Activated T-cell treated with anti-CD3 and anti-CD28 coated beads, Interleukin-2, amount 50 U/mL, for 24 hours (primary cell): ENCODE data around the gene SGMS1.

ENCODE experiments used
- DNase-seq: peaks from one replicate; pipeline ENCODE4 v3.0.0-alpha.2; 2020
- H3K27ac Mint-ChIP-seq: 2 replicates; pipeline ENCODE4 v1.8.0; 2020; ENCODE audit warnings: mild to moderate bottlenecking, mixed read lengths
- H3K27me3 Mint-ChIP-seq: 2 replicates; pipeline ENCODE4 v1.8.0; 2020; ENCODE audit warnings: mixed read lengths
- H3K36me3 Mint-ChIP-seq: 2 replicates; pipeline ENCODE4 v1.8.0; 2020; ENCODE audit warnings: low read depth, mixed read lengths
- H3K4me1 Mint-ChIP-seq: 2 replicates; pipeline ENCODE4 v1.8.0; 2020; ENCODE audit warnings: low read depth, mixed read lengths
- H3K4me3 Mint-ChIP-seq: 2 replicates; pipeline ENCODE4 v1.8.0; 2020; ENCODE audit warnings: mild to moderate bottlenecking, moderate library complexity, mixed read lengths
- H3K9me3 Mint-ChIP-seq: 2 replicates; pipeline ENCODE4 v1.8.0; 2020; ENCODE audit warnings: mixed read lengths

Gene SGMS1

GRCh38 chr10:50417886-50418830 lies 205.6 kb downstream of the SGMS1 start:
- Mint-ChIP-seq H3K27me3 (no peaks in the 10 kb centered on the region), H3K4me1 (peaks cover 50% of the 10 kb centered on the region), H3K36me3 (peaks cover 2% of the 10 kb centered on the region), H3K9me3 (no peaks in the 10 kb centered on the region), H3K27ac (peak overlapping the region; percentile 70), H3K4me3 (peak overlapping the region; percentile 84)
- DNase-seq = peak; percentile 69

DNA sequence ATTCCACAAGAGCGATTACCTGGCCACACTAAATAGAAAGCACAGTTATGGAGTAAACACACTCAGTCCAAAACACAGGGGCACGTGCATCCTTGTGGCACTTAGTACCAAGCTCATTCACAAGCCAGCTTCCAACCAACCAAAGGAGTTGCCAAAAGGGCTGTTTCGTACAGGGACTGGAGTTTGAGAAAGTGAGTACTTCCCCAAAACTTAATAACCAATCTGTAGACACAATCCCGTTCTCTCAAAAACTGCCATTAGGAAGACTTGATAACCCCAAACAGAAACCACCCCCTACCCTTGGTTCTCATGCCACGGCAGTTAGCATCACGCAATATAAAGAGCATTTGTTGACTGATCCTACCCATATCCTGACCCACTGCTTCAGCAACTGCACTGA lies 206.3 kb downstream of the SGMS1 start:
- Mint-ChIP-seq H3K4me1 (peaks cover 50% of the 10 kb centered on the region), H3K27me3 (no peaks in the 10 kb centered on the region), H3K36me3 (peaks cover 2% of the 10 kb centered on the region), H3K27ac (peak overlapping the region; percentile 34), H3K9me3 (no peaks in the 10 kb centered on the region), H3K4me3 (peak overlapping the region; percentile 84)
- DNase-seq = no peak

GRCh38 chr10:50416881-50417280 lies 206.9 kb downstream of the SGMS1 start:
- H3K4me3 Mint-ChIP-seq = peak overlapping the region; percentile 15
- no peak for DNase-seq
- H3K4me1 Mint-ChIP-seq = peaks cover 51% of the 10 kb centered on the region
- peaks cover 2% of the 10 kb centered on the region for H3K36me3 Mint-ChIP-seq
- no peak overlapping the region for H3K27ac Mint-ChIP-seq
- H3K9me3 Mint-ChIP-seq = no peaks in the 10 kb centered on the region
- no peaks in the 10 kb centered on the region for H3K27me3 Mint-ChIP-seq

DNA sequence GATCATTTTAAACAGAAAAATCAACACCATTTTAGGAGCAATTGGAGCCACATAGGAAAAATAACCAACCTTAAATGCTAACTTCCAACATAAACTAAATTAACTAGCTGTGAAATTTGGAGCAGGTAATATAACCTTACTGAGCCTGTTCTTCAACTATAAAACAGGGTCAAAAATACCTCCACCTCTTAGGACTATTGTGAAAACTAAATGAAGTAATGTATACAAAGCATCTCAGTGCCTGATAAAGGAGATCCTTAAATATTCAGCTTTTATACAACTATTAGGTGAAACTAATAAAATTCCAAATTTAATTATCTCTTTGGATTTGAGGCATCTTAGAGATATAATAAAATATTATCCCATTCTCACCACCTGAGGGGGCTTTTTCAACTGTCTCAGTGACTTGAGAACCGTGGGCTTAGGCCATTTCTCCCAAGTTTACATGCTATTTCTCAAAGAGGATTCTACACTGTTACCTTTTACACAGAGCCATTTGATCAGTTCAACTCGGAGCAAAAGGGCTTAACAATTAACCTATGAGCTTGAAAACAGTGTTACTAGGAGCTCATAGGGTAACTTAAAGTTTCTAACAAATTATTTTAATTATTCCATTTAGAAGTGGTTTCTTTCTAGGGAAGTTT lies 207.5 kb downstream of the SGMS1 start:
- Mint-ChIP-seq H3K27ac (no peak overlapping the region), H3K36me3 (peaks cover 2% of the 10 kb centered on the region), H3K4me1 (peaks cover 49% of the 10 kb centered on the region), H3K4me3 (no peak overlapping the region), H3K27me3 (no peaks in the 10 kb centered on the region), H3K9me3 (no peaks in the 10 kb centered on the region)
- no peak for DNase-seq

- no peak overlapping the region for H3K4me3 Mint-ChIP-seq
- H3K27ac Mint-ChIP-seq = no peak overlapping the region
- no peaks in the 10 kb centered on the region for H3K27me3 Mint-ChIP-seq
- no peak for DNase-seq
- H3K9me3 Mint-ChIP-seq = no peaks in the 10 kb centered on the region
- H3K4me1 Mint-ChIP-seq = peaks cover 48% of the 10 kb centered on the region
- H3K36me3 Mint-ChIP-seq = peaks cover 7% of the 10 kb centered on the region
These were observed 208.5 kb downstream of the SGMS1 start for GRCh38 chr10:50415292-50415691.

DNA sequence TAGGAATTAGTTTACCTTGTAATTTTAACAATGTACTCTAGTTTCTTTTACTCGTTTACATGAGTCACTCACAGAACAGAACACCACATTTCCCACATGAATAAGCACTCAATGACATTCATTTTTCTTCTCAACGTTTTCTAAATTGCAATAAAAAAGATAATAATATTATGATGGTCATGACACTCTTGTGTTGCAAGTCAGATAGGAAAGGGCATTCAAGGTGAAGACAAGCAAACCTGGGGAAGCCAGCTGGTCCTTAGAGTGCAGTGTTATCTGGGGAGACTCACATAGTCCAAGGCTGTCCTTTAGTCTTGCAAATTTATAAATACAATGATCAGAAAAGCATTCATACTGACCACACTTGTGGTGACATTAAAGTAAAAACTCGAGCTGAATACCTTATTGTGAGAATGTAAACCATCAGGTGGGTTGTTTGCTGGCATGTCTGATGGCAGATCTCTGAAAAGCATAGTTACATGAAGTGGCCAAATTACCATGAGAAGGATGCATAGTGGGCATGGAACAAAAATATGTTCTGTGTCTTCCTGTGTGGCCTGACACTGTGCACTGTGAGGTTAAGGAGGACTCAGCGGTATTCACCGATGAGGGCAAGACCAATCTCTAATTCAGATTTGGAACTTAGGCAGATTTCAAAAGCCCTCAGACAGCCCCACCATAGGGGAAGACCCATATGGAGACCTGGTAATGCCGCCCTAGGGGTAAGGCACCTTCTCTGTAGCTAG lies 213.5 kb downstream of the SGMS1 start:
- Mint-ChIP-seq H3K4me1 (peaks cover 41% of the 10 kb centered on the region), H3K4me3 (no peak overlapping the region), H3K27me3 (no peaks in the 10 kb centered on the region), H3K9me3 (no peaks in the 10 kb centered on the region), H3K36me3 (peaks cover 20% of the 10 kb centered on the region), H3K27ac (peak overlapping the region; percentile 12)
- no peak for DNase-seq

DNA sequence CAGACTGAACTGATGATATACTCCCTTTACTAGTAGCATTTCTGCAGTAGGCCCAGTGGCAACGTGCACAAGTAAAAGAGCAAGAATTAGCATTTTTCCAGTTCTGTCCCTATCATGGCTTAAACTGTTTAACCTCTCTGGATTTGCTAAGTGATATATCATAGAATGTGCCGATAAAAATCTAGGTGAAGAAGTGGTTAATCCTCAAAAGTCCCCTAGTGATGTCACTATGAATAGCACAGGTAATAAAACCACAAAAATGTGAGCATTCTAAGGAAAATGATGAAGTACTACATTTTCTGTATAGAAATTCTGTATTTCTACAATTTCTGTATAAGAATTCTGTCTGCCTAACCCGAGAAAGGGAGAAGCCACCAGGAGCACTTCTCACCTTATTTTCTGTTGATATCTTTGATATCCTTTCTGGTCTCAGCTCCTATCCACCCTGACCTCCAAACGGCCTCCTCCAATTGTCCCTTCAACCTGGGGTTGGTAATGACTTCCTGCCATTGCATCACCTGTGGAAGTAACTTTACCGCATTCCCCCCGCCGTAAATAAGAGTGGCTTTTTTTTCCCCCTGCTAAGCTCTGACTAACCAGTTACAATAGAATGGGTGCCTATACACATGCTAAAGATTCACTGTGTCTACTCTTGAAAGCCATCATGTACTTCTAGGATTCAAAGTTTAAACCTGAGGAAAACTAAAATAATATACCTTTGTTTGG lies 216.5 kb downstream of the SGMS1 start:
- Mint-ChIP-seq H3K27me3 (no peaks in the 10 kb centered on the region), H3K4me1 (peaks cover 38% of the 10 kb centered on the region), H3K36me3 (peaks cover 21% of the 10 kb centered on the region), H3K4me3 (no peak overlapping the region), H3K9me3 (no peaks in the 10 kb centered on the region), H3K27ac (no peak overlapping the region)
- no peak for DNase-seq

GRCh38 chr10:50406457-50407070 lies 217.2 kb downstream of the SGMS1 start:
- peaks cover 35% of the 10 kb centered on the region for H3K4me1 Mint-ChIP-seq

GRCh38 chr10:50405723-50406122 lies 218.0 kb downstream of the SGMS1 start:
- peaks cover 21% of the 10 kb centered on the region for H3K36me3 Mint-ChIP-seq
- no peak overlapping the region for H3K27ac Mint-ChIP-seq
- H3K9me3 Mint-ChIP-seq = no peaks in the 10 kb centered on the region
- DNase-seq = no peak
- no peaks in the 10 kb centered on the region for H3K27me3 Mint-ChIP-seq
- no peak overlapping the region for H3K4me3 Mint-ChIP-seq
- H3K4me1 Mint-ChIP-seq = peaks cover 36% of the 10 kb centered on the region

More at GRCh38 chr10:50406457-50407070, 217.2 kb downstream of the SGMS1 start:
- H3K27me3 Mint-ChIP-seq = no peaks in the 10 kb centered on the region
- no peak for DNase-seq
- peaks cover 21% of the 10 kb centered on the region for H3K36me3 Mint-ChIP-seq
- no peak overlapping the region for H3K4me3 Mint-ChIP-seq
- no peaks in the 10 kb centered on the region for H3K9me3 Mint-ChIP-seq
- H3K27ac Mint-ChIP-seq = no peak overlapping the region

- Mint-ChIP-seq H3K9me3 (no peaks in the 10 kb centered on the region), H3K4me3 (no peak overlapping the region), H3K36me3 (peaks cover 17% of the 10 kb centered on the region), H3K27ac (no peak overlapping the region), H3K27me3 (no peaks in the 10 kb centered on the region), H3K4me1 (peaks cover 26% of the 10 kb centered on the region)
- DNase-seq = no peak
These were observed 219.6 kb downstream of the SGMS1 start for GRCh38 chr10:50404021-50404773.

DNA sequence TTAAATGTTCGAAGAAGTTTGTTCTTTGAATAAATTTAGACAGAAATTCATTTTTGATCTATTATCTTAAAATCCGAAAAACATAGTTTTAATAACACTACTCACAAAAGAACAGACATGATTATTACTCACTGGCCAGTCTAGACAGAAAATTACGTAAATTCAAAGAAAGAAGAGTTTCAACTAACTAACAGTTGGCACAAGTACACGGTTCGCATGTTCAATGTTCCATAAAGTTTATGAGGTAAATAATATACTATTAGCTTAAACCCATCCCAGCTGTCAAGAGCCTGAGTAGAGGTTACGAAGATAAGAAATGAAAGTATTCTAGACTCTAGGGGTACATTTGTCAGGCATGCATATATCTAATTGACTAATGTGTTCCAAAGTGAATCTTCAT lies 220.7 kb downstream of the SGMS1 start:
- Mint-ChIP-seq H3K36me3 (peaks cover 17% of the 10 kb centered on the region), H3K4me3 (no peak overlapping the region), H3K27ac (no peak overlapping the region), H3K27me3 (no peaks in the 10 kb centered on the region), H3K9me3 (no peaks in the 10 kb centered on the region), H3K4me1 (peaks cover 33% of the 10 kb centered on the region)
- DNase-seq = no peak

DNA sequence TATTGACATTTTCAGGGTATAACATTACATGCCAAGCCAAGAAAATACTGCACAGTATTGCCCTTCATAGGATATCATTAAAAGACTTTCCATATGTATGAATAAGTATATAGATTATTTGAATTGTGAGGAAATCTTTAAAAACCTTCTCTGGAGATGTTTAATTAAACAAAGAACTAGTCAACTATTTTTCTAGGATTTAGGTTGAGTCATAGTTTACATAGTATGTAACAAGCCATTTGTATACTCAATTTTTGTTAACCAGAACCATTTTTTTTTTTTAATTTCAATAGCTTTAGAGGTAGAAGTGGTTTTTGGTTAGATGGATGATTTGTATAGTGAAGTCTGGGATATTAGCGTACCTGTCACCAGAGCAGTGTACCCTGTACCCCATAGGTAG lies 221.3 kb downstream of the SGMS1 start:
- Mint-ChIP-seq H3K27ac (no peak overlapping the region), H3K4me3 (no peak overlapping the region), H3K9me3 (no peaks in the 10 kb centered on the region), H3K4me1 (peaks cover 38% of the 10 kb centered on the region), H3K27me3 (no peaks in the 10 kb centered on the region), H3K36me3 (peaks cover 17% of the 10 kb centered on the region)
- no peak for DNase-seq

DNA sequence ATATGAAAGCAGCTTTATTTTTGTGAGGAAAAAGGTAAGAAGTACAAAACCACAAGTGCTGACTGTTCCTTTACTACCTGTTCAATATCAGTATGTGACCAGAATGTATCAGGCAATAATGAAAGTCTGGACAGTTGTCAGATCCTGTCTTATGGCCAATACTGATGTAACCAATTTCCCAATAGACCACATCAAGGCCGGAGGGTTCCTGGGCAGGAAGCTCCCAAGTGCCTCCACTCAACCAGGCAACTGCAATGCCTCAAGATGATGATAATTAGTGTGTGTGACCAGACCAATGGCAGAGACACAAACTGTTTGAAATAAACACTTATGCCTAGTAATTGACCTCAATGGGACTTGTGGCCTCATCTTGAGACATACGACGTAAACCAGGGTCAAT lies 223.1 kb downstream of the SGMS1 start:
- no peak for DNase-seq
- no peak overlapping the region for H3K27ac Mint-ChIP-seq
- peaks cover 46% of the 10 kb centered on the region for H3K4me1 Mint-ChIP-seq

More for the DNA sequence above, 223.1 kb downstream of the SGMS1 start:
- Mint-ChIP-seq H3K36me3 (peaks cover 5% of the 10 kb centered on the region), H3K27me3 (no peaks in the 10 kb centered on the region), H3K4me3 (no peak overlapping the region), H3K9me3 (no peaks in the 10 kb centered on the region)
